ENCODE measurements around the gene GNAI1. TPM values are rescaled to one million over a fixed set of nuclear protein-coding genes. Genes with fewer than 3 reads are reported as not detected.

The GNAI1 gene
- total RNA-seq, 1 donor from 2014 or later, result 25.2 TPM

DNA sequence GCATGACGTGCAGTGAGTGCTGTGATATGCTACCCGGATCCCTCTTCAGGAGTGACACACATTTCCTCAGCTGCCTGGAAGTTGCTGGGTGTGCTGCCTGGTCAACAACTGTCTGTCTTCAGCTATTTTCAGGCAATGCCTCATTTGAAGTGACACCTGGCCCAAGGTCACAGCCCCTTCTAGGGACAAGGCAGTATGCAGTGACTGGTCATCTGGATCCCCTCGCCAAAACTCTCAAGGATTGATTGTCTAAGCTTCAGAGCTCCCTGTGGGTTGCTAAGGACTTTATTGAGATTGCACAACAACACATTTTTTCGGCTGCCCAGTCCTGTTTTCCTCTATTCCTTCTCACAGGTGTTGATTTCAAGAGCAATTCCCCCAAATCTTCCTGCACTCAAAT lies 108.8 kb downstream of the GNAI1 start:
- Mint-ChIP-seq H3K4me1 (peaks cover 5% of the 10 kb centered on the region), H3K27me3 (ENCODE audit: low read depth) (no peaks in the 10 kb centered on the region), H3K4me3 (no peak overlapping the region), H3K9me3 (peaks cover 4% of the 10 kb centered on the region), H3K27ac (ENCODE audit: unreplicated experiment) (no peak overlapping the region), H3K36me3 (ENCODE audit: low read depth) (no peaks in the 10 kb centered on the region)
- TF ChIP-seq CTCF (conservative IDR thresholded peaks at IDR 0.05), result no peak
- DNase-seq (ENCODE audit: low read depth, low spot score), result no peak

DNA sequence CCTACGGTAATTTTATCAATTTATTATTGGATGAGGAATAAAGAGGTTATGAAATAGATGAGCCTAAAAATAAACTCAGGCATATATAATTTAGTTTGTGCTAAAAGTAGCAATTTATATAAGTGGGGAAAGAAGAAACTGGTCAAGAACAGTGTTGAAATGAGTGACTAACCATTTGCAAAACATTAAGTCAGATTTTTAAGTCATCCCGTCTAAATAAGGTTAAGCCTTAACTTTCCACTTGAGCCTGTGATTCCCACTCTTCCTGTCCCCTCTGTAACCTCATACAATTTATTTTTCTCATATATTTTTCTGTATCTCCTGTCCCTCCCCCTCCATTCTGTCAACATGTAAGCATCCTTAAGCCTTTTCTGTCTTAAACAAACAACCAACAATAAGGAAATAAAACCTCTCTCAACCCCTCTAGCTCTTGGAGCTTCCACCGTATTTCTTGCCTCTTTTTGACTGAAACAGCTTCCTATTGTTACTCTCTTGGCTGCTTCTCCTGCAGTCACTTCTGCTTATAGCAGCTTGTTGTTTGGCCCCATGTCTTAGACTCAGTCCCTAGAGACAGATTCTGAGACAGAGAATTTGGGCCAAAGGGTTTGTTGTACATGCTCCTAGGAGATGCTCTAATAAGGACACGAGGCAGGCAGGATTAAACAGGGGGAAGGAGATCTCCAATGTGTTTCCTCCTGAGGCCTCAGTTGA lies 109.7 kb downstream of the GNAI1 start:
- H3K4me1 Mint-ChIP-seq, result peaks cover 5% of the 10 kb centered on the region
- no peak for TF ChIP-seq CTCF (conservative IDR thresholded peaks at IDR 0.05)
- no peak overlapping the region for H3K27ac Mint-ChIP-seq (ENCODE audit: unreplicated experiment)
- H3K36me3 Mint-ChIP-seq (ENCODE audit: low read depth), result no peaks in the 10 kb centered on the region
- no peaks in the 10 kb centered on the region for H3K27me3 Mint-ChIP-seq (ENCODE audit: low read depth)
- DNase-seq (ENCODE audit: low read depth, low spot score), result no peak
- no peak overlapping the region for H3K4me3 Mint-ChIP-seq
- peaks cover 4% of the 10 kb centered on the region for H3K9me3 Mint-ChIP-seq

DNA sequence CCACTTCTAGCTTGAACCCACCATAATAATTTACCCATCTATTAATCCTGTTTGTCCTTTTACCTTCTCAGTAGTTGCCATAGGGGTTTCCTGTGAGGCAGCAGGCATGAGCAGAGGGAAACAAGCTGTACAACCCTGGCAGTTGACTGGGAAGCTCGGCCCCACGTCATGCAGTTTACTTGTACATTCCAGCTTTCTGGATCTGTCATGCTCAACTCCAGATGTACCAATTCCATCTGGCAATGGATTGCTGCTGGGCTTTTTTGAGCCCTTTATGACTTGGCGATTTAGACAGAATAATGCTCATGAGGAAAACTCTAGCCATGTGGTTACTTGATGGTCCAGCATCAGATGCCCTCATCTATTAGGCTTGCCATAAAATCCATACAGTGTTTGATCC lies 112.5 kb downstream of the GNAI1 start:
- no peak overlapping the region for H3K4me3 Mint-ChIP-seq
- no peaks in the 10 kb centered on the region for H3K36me3 Mint-ChIP-seq (ENCODE audit: low read depth)
- H3K9me3 Mint-ChIP-seq, result peaks cover 4% of the 10 kb centered on the region
- TF ChIP-seq CTCF (conservative IDR thresholded peaks at IDR 0.05), result no peak
- DNase-seq (ENCODE audit: low read depth, low spot score), result no peak
- no peak overlapping the region for H3K27ac Mint-ChIP-seq (ENCODE audit: unreplicated experiment)
- H3K27me3 Mint-ChIP-seq (ENCODE audit: low read depth), result no peaks in the 10 kb centered on the region
- peaks cover 5% of the 10 kb centered on the region for H3K4me1 Mint-ChIP-seq

DNA sequence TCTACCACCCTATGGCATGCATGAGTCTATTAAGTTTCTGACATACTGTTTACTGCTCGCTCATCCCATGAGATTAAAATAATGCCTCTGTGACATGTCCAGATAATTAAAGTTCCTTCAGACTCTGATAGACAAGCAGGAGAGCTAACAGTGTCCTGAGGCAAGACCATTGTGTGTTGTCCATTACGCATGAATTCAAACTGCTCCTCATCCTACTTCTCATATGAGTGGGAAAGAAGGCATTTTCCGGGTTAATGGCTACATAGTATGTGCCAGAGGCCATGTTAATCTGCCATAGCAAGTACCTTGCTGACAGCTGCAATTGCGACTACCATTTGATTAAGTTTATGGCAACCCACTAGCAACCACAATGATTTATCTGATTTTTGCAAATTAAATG lies 113.3 kb downstream of the GNAI1 start:
- no peak for DNase-seq (ENCODE audit: low read depth, low spot score)
- Mint-ChIP-seq H3K9me3 (peaks cover 4% of the 10 kb centered on the region), H3K4me3 (no peak overlapping the region), H3K36me3 (ENCODE audit: low read depth) (no peaks in the 10 kb centered on the region), H3K27ac (ENCODE audit: unreplicated experiment) (no peak overlapping the region), H3K4me1 (peaks cover 5% of the 10 kb centered on the region), H3K27me3 (ENCODE audit: low read depth) (no peaks in the 10 kb centered on the region)
- TF ChIP-seq CTCF (conservative IDR thresholded peaks at IDR 0.05), result no peak

- Mint-ChIP-seq H3K4me3 (no peak overlapping the region), H3K9me3 (peaks cover 4% of the 10 kb centered on the region), H3K4me1 (peaks cover 5% of the 10 kb centered on the region), H3K27ac (ENCODE audit: unreplicated experiment) (no peak overlapping the region), H3K36me3 (ENCODE audit: low read depth) (no peaks in the 10 kb centered on the region), H3K27me3 (ENCODE audit: low read depth) (no peaks in the 10 kb centered on the region)
- DNase-seq (ENCODE audit: low read depth, low spot score), result no peak
- TF ChIP-seq CTCF (conservative IDR thresholded peaks at IDR 0.05), result no peak
These were observed 114.6 kb downstream of the GNAI1 start for GRCh38 chr7:80249184-80249583.
